Activated T-cell treated with anti-CD3 and anti-CD28 coated beads, Interleukin-2, amount 50 U/mL, for 72 hours (primary cell): ENCODE data around the gene MBD1. TPM values are rescaled to one million over a fixed set of nuclear protein-coding genes. Genes with fewer than 3 reads are reported as not detected.

Experiments used
- ATAC-seq, 2 donors: fragments of 150-1000 bp; cut with Tn5 transposase; replicated peaks in 1 of 2; 2 replicates each; pipeline ENCODE4 v1.10.0; 2021; ENCODE audit warnings: moderate library complexity in 2 of 2, mild to moderate bottlenecking in 1 of 2
- DNase-seq, 2 donors: peaks; one replicate each; pipeline ENCODE4 v3.0.0; 2021 to 2022; ENCODE audit warnings: mixed read lengths in 1 of 2
- H3K27ac Mint-ChIP-seq: one replicate; pipeline ENCODE4 v1.8.0; 2022; ENCODE audit warnings: mild to moderate bottlenecking, moderate library complexity, mixed read lengths
- H3K27me3 Mint-ChIP-seq: one replicate; pipeline ENCODE4 v1.8.0; 2022; ENCODE audit warnings: low read depth, mixed read lengths
- H3K36me3 Mint-ChIP-seq, 2 donors: one replicate each; pipeline ENCODE4 v1.8.0; 2022; ENCODE audit warnings: mixed read lengths in 2 of 2, mild to moderate bottlenecking in 1 of 2; ENCODE audit not compliant: insufficient read depth in 2 of 2
- H3K4me1 Mint-ChIP-seq: one replicate; pipeline ENCODE4 v1.8.0; 2022; ENCODE audit warnings: low read depth, mixed read lengths
- H3K4me3 Mint-ChIP-seq, 2 donors: one replicate each; pipeline ENCODE4 v1.8.0; 2022; ENCODE audit warnings: mild to moderate bottlenecking in 2 of 2, mixed read lengths in 2 of 2, moderate library complexity in 2 of 2
- H3K9me3 Mint-ChIP-seq, 2 donors: one replicate each; pipeline ENCODE4 v1.8.0; 2022; ENCODE audit warnings: mixed read lengths in 2 of 2
- total RNA-seq, 2 donors: library from RNA; stranded (reverse); gene quantifications; one replicate each; pipeline ENCODE4 v1.2.3, GENCODE V29; 2022

MBD1 gene
- total RNA-seq, 2 donors from 2014 or later: 88.5 to 94.9 TPM

- Mint-ChIP-seq H3K27ac (peak overlapping the region; percentile 93), H3K9me3 (no peaks in the 10 kb centered on the region), H3K4me1 (peaks cover 38% of the 10 kb centered on the region), H3K4me3 (peak overlapping the region; percentile 92 to 97), H3K36me3 (peaks cover 9 to 20% of the 10 kb centered on the region in 2 donors), H3K27me3 (no peaks in the 10 kb centered on the region)
- DNase-seq (no peak), ATAC-seq (peak; percentile 0 to 10)
Measured at GRCh38 chr18:50287028-50287440, 5.7 kb upstream of the MBD1 start.

DNA sequence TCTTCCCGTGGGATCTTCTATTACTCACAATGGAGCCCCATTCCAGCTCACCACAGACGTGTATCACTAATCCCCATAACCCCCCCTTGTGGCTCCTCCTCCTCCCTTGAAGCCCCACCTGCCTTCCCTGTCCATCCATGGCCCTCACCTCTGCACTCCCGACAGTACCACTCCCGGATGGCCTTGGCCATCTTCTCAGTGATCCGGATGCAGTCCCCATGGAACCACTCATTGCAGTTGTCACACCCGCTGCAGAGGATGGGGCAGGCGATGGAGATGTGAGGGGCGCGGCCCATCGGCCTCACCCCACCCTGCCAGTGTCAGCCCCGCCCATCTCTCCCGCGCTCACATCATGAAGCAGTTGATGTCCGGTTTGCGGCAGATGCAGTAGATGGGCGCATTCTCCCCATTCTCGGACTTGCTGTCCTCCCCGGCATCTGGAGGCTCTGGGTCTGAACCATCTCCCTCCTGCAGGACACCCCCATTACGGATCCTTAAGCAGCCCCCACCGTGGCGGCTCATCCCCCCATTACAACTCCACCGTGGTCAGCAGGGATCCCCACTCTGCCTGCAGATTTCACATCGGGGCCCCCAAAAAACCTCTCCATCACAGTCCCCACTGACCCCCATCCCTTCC, 5.2 kb upstream of the MBD1 start:
- Mint-ChIP-seq H3K27ac (peak overlapping the region; percentile 93), H3K27me3 (no peaks in the 10 kb centered on the region), H3K4me1 (peaks cover 39% of the 10 kb centered on the region), H3K36me3 (peaks cover 9 to 20% of the 10 kb centered on the region in 2 donors), H3K9me3 (no peaks in the 10 kb centered on the region), H3K4me3 (peak overlapping the region; percentile 92 to 97)
- DNase-seq (peak; percentile 35 to 43), ATAC-seq (no peak)

- Mint-ChIP-seq H3K9me3 (no peaks in the 10 kb centered on the region), H3K4me3 (peak overlapping the region; percentile 92 to 97), H3K27ac (no peak overlapping the region), H3K36me3 (peaks cover 14 to 22% of the 10 kb centered on the region in 2 donors), H3K27me3 (no peaks in the 10 kb centered on the region), H3K4me1 (peaks cover 43% of the 10 kb centered on the region)
- ATAC-seq (no peak), DNase-seq (no peak)
Measured at GRCh38 chr18:50285631-50286321, 4.5 kb upstream of the MBD1 start.

- peaks cover 50% of the 10 kb centered on the region for H3K4me1 Mint-ChIP-seq
- no peak overlapping the region for H3K4me3 Mint-ChIP-seq
- H3K27me3 Mint-ChIP-seq: no peaks in the 10 kb centered on the region
- H3K27ac Mint-ChIP-seq: no peak overlapping the region
- ATAC-seq (no peak), DNase-seq (no peak)
- H3K36me3 Mint-ChIP-seq: peaks cover 18 to 27% of the 10 kb centered on the region in 2 donors
- no peaks in the 10 kb centered on the region for H3K9me3 Mint-ChIP-seq
Measured at GRCh38 chr18:50285071-50285470, 3.7 kb upstream of the MBD1 start.

GRCh38 chr18:50284255-50284885, 3.0 kb upstream of the MBD1 start:
- no peak for DNase-seq
- Mint-ChIP-seq H3K4me1 (peaks cover 55% of the 10 kb centered on the region), H3K36me3 (peaks cover 18 to 27% of the 10 kb centered on the region in 2 donors), H3K27me3 (no peaks in the 10 kb centered on the region), H3K27ac (peak overlapping the region; percentile 3), H3K9me3 (no peaks in the 10 kb centered on the region), H3K4me3 (peak overlapping the region; percentile 8 to 42)
- ATAC-seq: no peak

DNA sequence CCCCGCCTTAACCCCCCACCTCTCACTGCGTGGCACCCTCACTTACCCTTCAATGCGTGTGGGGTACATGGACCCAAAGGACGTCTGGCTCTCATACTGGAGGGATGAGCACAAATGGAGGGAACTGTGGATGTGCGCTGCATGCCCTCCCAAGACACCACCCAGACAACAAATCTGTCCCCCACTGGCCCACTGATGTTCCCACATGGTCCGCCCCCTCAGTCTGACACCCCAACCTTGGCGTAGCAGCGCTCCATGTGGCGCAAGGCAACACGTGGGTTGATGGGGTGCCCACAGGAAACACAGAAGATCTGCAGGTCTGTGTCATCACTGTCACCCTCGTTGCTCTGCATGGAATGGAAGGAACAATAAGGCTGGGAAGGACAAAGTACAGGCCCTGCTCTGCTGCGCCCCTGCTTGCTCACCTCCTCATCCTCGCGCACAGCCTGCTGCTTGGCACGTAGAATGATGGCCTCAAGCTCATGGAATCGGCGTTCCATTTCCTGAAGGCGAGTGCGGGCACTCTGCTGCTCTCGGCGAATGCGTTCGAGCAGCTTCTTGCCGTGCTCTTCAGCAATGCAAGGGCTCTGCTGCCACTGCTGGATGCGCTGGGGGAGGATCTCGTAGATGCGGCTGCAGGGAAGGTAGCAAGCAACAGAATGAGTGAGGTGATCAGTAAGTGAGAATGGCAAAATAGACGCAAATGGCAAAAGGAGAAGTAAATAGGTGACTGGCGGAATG, 2.3 kb upstream of the MBD1 start:
- DNase-seq (no peak), ATAC-seq (no peak)
- Mint-ChIP-seq H3K4me1 (peaks cover 62% of the 10 kb centered on the region), H3K4me3 (peak overlapping the region; percentile 8 to 42), H3K27me3 (no peaks in the 10 kb centered on the region), H3K9me3 (no peaks in the 10 kb centered on the region), H3K27ac (peak overlapping the region; percentile 3), H3K36me3 (peaks cover 22 to 34% of the 10 kb centered on the region in 2 donors)

- no peaks in the 10 kb centered on the region for H3K27me3 Mint-ChIP-seq
- DNase-seq (no peak), ATAC-seq (no peak)
- peaks cover 22 to 34% of the 10 kb centered on the region in 2 donors for H3K36me3 Mint-ChIP-seq
- H3K4me1 Mint-ChIP-seq: peaks cover 64% of the 10 kb centered on the region
- peak overlapping the region; percentile 5 to 96 for H3K4me3 Mint-ChIP-seq
- H3K9me3 Mint-ChIP-seq: no peaks in the 10 kb centered on the region
- no peak overlapping the region for H3K27ac Mint-ChIP-seq
Measured at GRCh38 chr18:50282521-50283335, 1.4 kb upstream of the MBD1 start.

DNA sequence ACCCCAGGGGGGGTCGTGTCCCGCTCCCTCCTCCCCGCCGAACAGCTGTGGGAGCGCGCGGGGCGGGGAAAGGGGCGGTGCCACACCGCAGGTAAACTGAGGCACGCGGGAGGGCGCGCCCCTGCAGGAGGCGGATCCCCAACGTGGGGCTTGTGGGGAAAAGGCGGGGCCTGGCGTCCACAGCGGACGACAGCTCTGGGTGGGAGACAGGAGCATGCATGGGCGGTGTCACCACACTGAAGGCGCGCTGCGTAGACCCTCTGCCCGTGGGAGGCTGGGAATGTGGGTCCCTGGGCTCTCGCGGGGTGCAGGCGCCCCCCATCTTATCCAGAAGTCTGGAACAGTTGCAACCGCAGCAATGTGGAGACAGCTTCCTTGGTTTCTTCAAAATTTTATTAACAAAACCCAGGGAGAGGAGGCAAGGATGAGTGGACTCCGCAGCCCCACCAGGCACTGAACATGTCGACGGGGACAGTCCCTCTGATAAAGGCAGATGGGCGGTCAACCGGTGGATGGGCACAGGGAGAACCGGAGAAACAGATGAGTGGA, 723 bp upstream of the MBD1 start:
- Mint-ChIP-seq H3K27ac (peak overlapping the region; percentile 92), H3K4me1 (peaks cover 57% of the 10 kb centered on the region), H3K4me3 (peak overlapping the region; percentile 91 to 96), H3K27me3 (no peaks in the 10 kb centered on the region), H3K9me3 (no peaks in the 10 kb centered on the region), H3K36me3 (peaks cover 19 to 28% of the 10 kb centered on the region in 2 donors)
- no peak for DNase-seq
- ATAC-seq: no peak

GRCh38 chr18:50280707-50281294, 522 bp downstream of the MBD1 start:
- H3K4me1 Mint-ChIP-seq: peaks cover 45% of the 10 kb centered on the region
- no peak for ATAC-seq
- peaks cover 29 to 35% of the 10 kb centered on the region in 2 donors for H3K36me3 Mint-ChIP-seq
- peak overlapping the region; percentile 92 for H3K27ac Mint-ChIP-seq
- no peak for DNase-seq
- H3K4me3 Mint-ChIP-seq: peak overlapping the region; percentile 91 to 96
- H3K9me3 Mint-ChIP-seq: no peaks in the 10 kb centered on the region
- no peaks in the 10 kb centered on the region for H3K27me3 Mint-ChIP-seq

DNA sequence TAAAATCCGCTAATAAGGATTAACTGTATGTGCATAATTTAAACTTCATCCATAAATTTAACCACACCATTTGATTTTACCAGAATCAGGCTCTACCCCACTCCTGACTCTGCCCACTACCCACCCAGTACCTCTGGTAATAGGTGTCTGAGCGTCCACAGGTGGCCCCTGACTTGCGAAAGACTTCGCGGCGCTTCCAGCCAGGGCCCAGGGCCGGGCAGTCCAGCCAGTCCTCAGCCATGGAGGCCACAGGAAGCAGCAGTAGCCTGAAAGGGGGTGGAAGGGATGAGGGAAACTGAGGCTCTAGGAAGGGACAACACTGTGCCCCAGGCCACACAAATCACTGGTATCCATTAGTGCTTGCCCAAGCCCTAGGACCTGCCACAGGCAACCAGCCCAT, 1.6 kb downstream of the MBD1 start:
- Mint-ChIP-seq H3K27ac (peak overlapping the region; percentile 92), H3K4me1 (peaks cover 42% of the 10 kb centered on the region), H3K27me3 (no peaks in the 10 kb centered on the region), H3K9me3 (no peaks in the 10 kb centered on the region), H3K36me3 (peaks cover 32 to 38% of the 10 kb centered on the region in 2 donors), H3K4me3 (peak overlapping the region; percentile 91 to 96)
- DNase-seq (no peak), ATAC-seq (no peak)

DNA sequence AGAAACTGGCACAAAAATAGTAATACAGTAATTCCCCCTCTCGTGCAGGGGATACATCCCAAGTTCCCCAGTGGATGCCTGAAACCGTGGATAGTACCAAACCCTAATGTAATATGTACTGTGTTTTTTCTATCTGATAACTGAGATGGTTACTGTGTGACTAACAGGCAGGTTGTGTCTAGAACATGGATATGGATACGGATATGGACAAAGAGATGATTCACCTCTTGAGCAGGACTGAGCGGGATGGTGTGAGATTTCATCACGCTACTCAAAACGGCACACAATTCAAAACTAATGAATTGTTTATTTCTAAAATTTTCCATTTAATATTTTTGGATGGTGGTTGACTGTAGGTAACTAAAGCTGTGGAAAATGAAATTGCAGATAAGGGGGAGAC, 3.4 kb downstream of the MBD1 start:
- no peak overlapping the region for H3K27ac Mint-ChIP-seq
- peaks cover 30% of the 10 kb centered on the region for H3K4me1 Mint-ChIP-seq
- H3K27me3 Mint-ChIP-seq: no peaks in the 10 kb centered on the region
- ATAC-seq (no peak), DNase-seq (no peak)
- no peak overlapping the region for H3K4me3 Mint-ChIP-seq
- H3K9me3 Mint-ChIP-seq: no peaks in the 10 kb centered on the region
- H3K36me3 Mint-ChIP-seq: peaks cover 33 to 43% of the 10 kb centered on the region in 2 donors

GRCh38 chr18:50276452-50276851, 4.9 kb downstream of the MBD1 start:
- Mint-ChIP-seq H3K4me3 (no peak overlapping the region), H3K27ac (no peak overlapping the region), H3K36me3 (peaks cover 33 to 42% of the 10 kb centered on the region in 2 donors), H3K27me3 (no peaks in the 10 kb centered on the region), H3K9me3 (no peaks in the 10 kb centered on the region), H3K4me1 (peaks cover 25% of the 10 kb centered on the region)
- no peak for DNase-seq
- ATAC-seq: no peak
